Caco-2 (cell line): ENCODE measurements around the gene ZFC3H1. TPM values are rescaled to one million over a fixed set of nuclear protein-coding genes. Genes with fewer than 3 reads are reported as not detected.

ENCODE experiments used
- BruUV-seq: library from RNA; stranded (reverse); fragments of 400-500 nt; replicated peaks from 2 replicates; lab custom pipeline; 2021; lab: Mats Ljungman, UMichigan
- CTCF ChIA-PET: fragments of 300-600 bp; sonication (Branson Sonifier 250); formaldehyde crosslinking; loops from one replicate; lab custom pipeline; 2022; ENCODE audit warnings: antibody characterized with exemption; lab: Charles Lee
- POLR2A ChIA-PET: fragments of 300-600 bp; sonication (Branson Sonifier 250); formaldehyde crosslinking; loops from one replicate; lab custom pipeline; 2022; ENCODE audit warnings: antibody characterized with exemption; lab: Charles Lee
- DNase-seq, 2 experiments: peaks; one replicate each; pipeline versions ENCODE4 v3.0.0 to v3.0.0-alpha.2; 2020 to 2022
- H3K27me3 ChIP-seq: replicated peaks from 2 replicates; pipeline ENCODE4 v1.6.0; 2011; ENCODE audit warnings: low read length; ENCODE audit not compliant: control insufficient read depth, insufficient read depth
- H3K36me3 ChIP-seq: 2 replicates; pipeline ENCODE4 v1.5.1; 2011; ENCODE audit warnings: low read length; ENCODE audit not compliant: control insufficient read depth, insufficient read depth
- H3K4me1 ChIP-seq: fragments of 250-450 bp; sonication (Bioruptor Pico); 2 replicates; pipeline ENCODE4 v1.5.1; 2020; ENCODE audit warnings: mild to moderate bottlenecking
- H3K4me3 ChIP-seq: 2 replicates; pipeline ENCODE4 v1.5.1; 2011; ENCODE audit warnings: low read depth, mild to moderate bottlenecking, control low read depth, low read length
- H3K9me3 ChIP-seq: fragments of 250-450 bp; sonication (Bioruptor Pico); 2 replicates; pipeline ENCODE4 v1.5.1; 2020; ENCODE audit warnings: mild to moderate bottlenecking, moderate library complexity
- H3K27ac Mint-ChIP-seq: one replicate; pipeline ENCODE4 v1.8.0; 2022; ENCODE audit warnings: mixed read lengths; ENCODE audit not compliant: unreplicated experiment
- H3K27me3 Mint-ChIP-seq: one replicate; pipeline ENCODE4 v1.8.0; 2022; ENCODE audit warnings: mixed read lengths; ENCODE audit not compliant: insufficient read depth, unreplicated experiment
- H3K36me3 Mint-ChIP-seq: one replicate; pipeline ENCODE4 v1.8.0; 2022; ENCODE audit warnings: mild to moderate bottlenecking, mixed read lengths; ENCODE audit not compliant: insufficient read depth, unreplicated experiment
- H3K4me1 Mint-ChIP-seq: one replicate; pipeline ENCODE4 v1.8.0; 2022; ENCODE audit warnings: low read depth, mixed read lengths; ENCODE audit not compliant: unreplicated experiment
- H3K4me3 Mint-ChIP-seq: one replicate; pipeline ENCODE4 v1.8.0; 2022; ENCODE audit warnings: mild to moderate bottlenecking, moderate library complexity, mixed read lengths; ENCODE audit not compliant: unreplicated experiment
- H3K9me3 Mint-ChIP-seq: one replicate; pipeline ENCODE4 v1.8.0; 2022; ENCODE audit warnings: mixed read lengths; ENCODE audit not compliant: unreplicated experiment
- CTCF ChIP-seq, 2 experiments: fragments of 200-600 bp in 1 of 2; IDR thresholded peaks; 1 replicate in 1 of 2; 2 replicates in 1 of 2; pipeline versions ENCODE4 v1.5.1 to v1.8.0; 2011 to 2022; ENCODE audit warnings: antibody characterized with exemption in 1 of 2, control low read depth in 1 of 2, inconsistent platforms in 1 of 2, low read depth in 1 of 2, low read length in 1 of 2, mild to moderate bottlenecking in 1 of 2, moderate library complexity in 1 of 2; ENCODE audit not compliant: insufficient read depth in 1 of 2, severe bottlenecking in 1 of 2, unreplicated experiment in 1 of 2
- intact Hi-C: fragments of 100-400 bp; cut with micrococcal nuclease; formaldehyde crosslinking; loops from one replicate; pipeline ENCODE4 v1.10.0; 2022; ENCODE audit not compliant: unreplicated experiment
- total RNA-seq: library from RNA; stranded (reverse); gene quantifications from 2 replicates; pipeline ENCODE4 v1.2.3, GENCODE V29; 2022

Gene ZFC3H1
- total RNA-seq, 1 experiment from 2014 or later: 48.7 TPM

- TF ChIP-seq CTCF (IDR thresholded peaks at IDR 0.05; ENCODE audit: insufficient read depth in 1 of 2, low read depth in 1 of 2, low read length in 1 of 2, severe bottlenecking in 1 of 2, unreplicated experiment in 1 of 2): no peak
- intact Hi-C loops: no loop called here
- H3K4me1 Mint-ChIP-seq: peaks cover 13% of the 10 kb centered on the region
- H3K4me3 Mint-ChIP-seq: peak overlapping the region; percentile 98
- H3K27me3 Mint-ChIP-seq: no peaks in the 10 kb centered on the region
- H3K9me3 ChIP-seq: no peaks in the 10 kb centered on the region
- H3K4me1 ChIP-seq: peaks cover 11% of the 10 kb centered on the region; the same call in 1 of the 2 replicates
- no peaks in the 10 kb centered on the region for H3K27me3 ChIP-seq
- CTCF ChIA-PET: interaction anchor here (0.6 to 2.5 kb wide), 2 partner anchors 24 to 85 kb away, joined by 4 to 16 read pairs; partner anchors contain the start of gene TMEM19
- POLR2A ChIA-PET: interaction anchor here (1.1 kb wide), 1 partner anchor 92 kb away, joined by 4 read pairs; no protein-coding TSS in a partner anchor
- no peak for DNase-seq
- no peaks in the 10 kb centered on the region for H3K9me3 Mint-ChIP-seq
- peak overlapping the region; percentile 93 for H3K4me3 ChIP-seq
- no peaks in the 10 kb centered on the region; the same call in 1 of the 2 replicates for H3K36me3 ChIP-seq
- peak overlapping the region; percentile 99 for H3K27ac Mint-ChIP-seq
- peaks cover 58% of the 10 kb centered on the region for H3K36me3 Mint-ChIP-seq
- no TSS peak for BruUV-seq
These were observed 1.6 kb downstream of the ZFC3H1 start for GRCh38 chr12:71661977-71662530.

- no peak overlapping the region for H3K4me3 ChIP-seq
- H3K9me3 ChIP-seq: no peaks in the 10 kb centered on the region
- no peak overlapping the region for H3K27ac Mint-ChIP-seq
- CTCF ChIA-PET: interaction anchor here (1.5 kb wide), 1 partner anchor 20 kb away, joined by 7 read pairs; no protein-coding TSS in a partner anchor
- H3K27me3 Mint-ChIP-seq: no peaks in the 10 kb centered on the region
- no peaks in the 10 kb centered on the region for H3K27me3 ChIP-seq
- intact Hi-C loops: no loop called here
- no peaks in the 10 kb centered on the region for H3K9me3 Mint-ChIP-seq
- peaks cover 7% of the 10 kb centered on the region for H3K4me1 Mint-ChIP-seq
- POLR2A ChIA-PET: no interaction called here
- no peak for TF ChIP-seq CTCF (IDR thresholded peaks at IDR 0.05; ENCODE audit: insufficient read depth in 1 of 2, low read depth in 1 of 2, low read length in 1 of 2, severe bottlenecking in 1 of 2, unreplicated experiment in 1 of 2)
- 0 out of 2 replicates have a peak, but pooled peaks cover 4% of the 10 kb centered on the region for H3K4me1 ChIP-seq
- no peak overlapping the region for H3K4me3 Mint-ChIP-seq
- DNase-seq: no peak
- peaks cover 37% of the 10 kb centered on the region for H3K36me3 Mint-ChIP-seq
- no TSS peak for BruUV-seq
- no peaks in the 10 kb centered on the region; the same call in 1 of the 2 replicates for H3K36me3 ChIP-seq
These were observed 6.9 kb downstream of the ZFC3H1 start for GRCh38 chr12:71656740-71657139.

- intact Hi-C loops: no loop called here
These were observed 7.7 kb downstream of the ZFC3H1 start for GRCh38 chr12:71655907-71656306.

More at GRCh38 chr12:71655907-71656306, 7.7 kb downstream of the ZFC3H1 start:
- Histone ChIP-seq H3K4me1 (0 out of 2 replicates have a peak, but pooled peaks cover 4% of the 10 kb centered on the region), H3K4me3 (no peak overlapping the region), H3K27me3 (no peaks in the 10 kb centered on the region), H3K9me3 (no peaks in the 10 kb centered on the region), H3K36me3 (no peaks in the 10 kb centered on the region; the same call in 1 of the 2 replicates)
- no peak for TF ChIP-seq CTCF (IDR thresholded peaks at IDR 0.05; ENCODE audit: insufficient read depth in 1 of 2, low read depth in 1 of 2, low read length in 1 of 2, severe bottlenecking in 1 of 2, unreplicated experiment in 1 of 2)
- Mint-ChIP-seq H3K27me3 (no peaks in the 10 kb centered on the region), H3K4me3 (no peak overlapping the region), H3K27ac (no peak overlapping the region), H3K36me3 (peaks cover 34% of the 10 kb centered on the region), H3K4me1 (peaks cover 7% of the 10 kb centered on the region), H3K9me3 (no peaks in the 10 kb centered on the region)
- POLR2A ChIA-PET: no interaction called here
- no peak for DNase-seq
- CTCF ChIA-PET: interaction anchor here (1.5 kb wide), 1 partner anchor 19 kb away, joined by 7 read pairs; no protein-coding TSS in a partner anchor
- no TSS peak for BruUV-seq
